SK-N-MC (cell line): ENCODE measurements around the gene ZFYVE28.

Experiments used
- EZH2 ChIP-seq: fragments of 200-600 bp; sonication (generic); IDR thresholded peaks from one replicate; pipeline ENCODE4 v1.6.1; 2017; ENCODE audit warnings: antibody characterized with exemption
- FOXP2 ChIP-seq: optimal IDR thresholded peaks from 2 replicates; pipeline ENCODE3; 2011; ENCODE audit warnings: mild to moderate bottlenecking, moderate library complexity; ENCODE audit not compliant: insufficient read depth; ENCODE audit errors: extremely low read length, control extremely low read depth
- POLR2AphosphoS5 ChIP-seq: IDR thresholded peaks from 2 replicates; pipeline ENCODE4 v1.6.1; 2012; ENCODE audit warnings: mild to moderate bottlenecking, low read depth, low read length, borderline replicate concordance

DNA sequence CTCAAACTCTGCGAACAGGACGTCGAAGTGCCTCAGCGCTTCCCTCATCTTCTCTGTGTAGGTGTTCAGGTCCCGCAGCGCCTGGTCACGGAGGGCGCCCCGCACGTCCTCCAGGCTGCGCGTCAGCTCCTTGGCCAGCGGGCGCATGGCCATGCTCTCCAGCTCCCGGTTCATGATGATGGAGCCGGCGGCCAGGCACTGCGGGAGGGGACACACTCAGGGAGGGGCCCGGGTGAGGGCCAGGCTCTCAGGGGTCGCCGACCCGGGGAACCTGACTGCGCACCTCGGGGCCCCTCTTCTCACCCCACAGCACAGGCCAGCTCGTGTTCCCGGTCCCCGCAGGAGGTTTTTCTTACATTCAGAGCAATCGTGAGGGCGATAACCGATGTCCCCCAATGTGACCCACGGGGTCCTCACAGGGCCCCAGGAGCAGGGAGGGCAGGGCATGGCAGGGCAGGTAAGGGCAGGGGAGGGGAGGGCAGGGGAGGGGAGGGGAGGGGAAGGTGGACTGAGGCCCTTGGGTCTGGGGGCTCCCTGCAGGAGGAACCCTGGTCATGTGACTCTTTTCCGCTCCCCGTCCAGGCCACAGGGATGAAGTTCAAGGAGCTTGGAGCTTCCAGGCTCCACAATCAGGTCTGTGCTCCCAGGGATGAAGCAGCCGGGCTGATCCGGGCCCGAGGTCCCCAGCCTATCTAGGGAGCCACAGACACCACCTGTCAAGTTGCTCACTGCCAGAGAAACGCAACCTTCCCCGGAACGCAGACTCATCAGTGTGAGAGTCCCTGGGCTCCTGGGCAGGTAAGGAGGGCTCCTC lies 78.8 kb downstream of the ZFYVE28 start:
- no peak for TF ChIP-seq EZH2
- TF ChIP-seq POLR2AphosphoS5, result no peak
- no peak for TF ChIP-seq FOXP2
